Measurements from ENCODE around the gene SIVA1.

- no peak for TF ChIP-seq CTCF (IDR thresholded peaks at IDR 0.05; ENCODE audit: insufficient read depth, low read length, poor library complexity, severe bottlenecking)
- TF ChIP-seq EZH2phosphoT487 (conservative IDR thresholded peaks at IDR 0.05; ENCODE audit: low read length), result no peak
Observed at GRCh38 chr14:104741803-104742251, 11.1 kb upstream of the SIVA1 start.

Measured in SU-DHL-6 (cell line).